Stimulated activated CD4-positive, alpha-beta T cell treated with anti-CD3 and anti-CD28 coated beads, Interleukin-2, amount 100 ng/mL, for 24 hours (primary cell): Measurements from ENCODE around the gene PLBD2.

Experiments used
- DNase-seq, 2 donors: peaks; one replicate each; pipeline ENCODE4 v3.0.0-alpha.2; 2020

PLBD2 gene, protein sequence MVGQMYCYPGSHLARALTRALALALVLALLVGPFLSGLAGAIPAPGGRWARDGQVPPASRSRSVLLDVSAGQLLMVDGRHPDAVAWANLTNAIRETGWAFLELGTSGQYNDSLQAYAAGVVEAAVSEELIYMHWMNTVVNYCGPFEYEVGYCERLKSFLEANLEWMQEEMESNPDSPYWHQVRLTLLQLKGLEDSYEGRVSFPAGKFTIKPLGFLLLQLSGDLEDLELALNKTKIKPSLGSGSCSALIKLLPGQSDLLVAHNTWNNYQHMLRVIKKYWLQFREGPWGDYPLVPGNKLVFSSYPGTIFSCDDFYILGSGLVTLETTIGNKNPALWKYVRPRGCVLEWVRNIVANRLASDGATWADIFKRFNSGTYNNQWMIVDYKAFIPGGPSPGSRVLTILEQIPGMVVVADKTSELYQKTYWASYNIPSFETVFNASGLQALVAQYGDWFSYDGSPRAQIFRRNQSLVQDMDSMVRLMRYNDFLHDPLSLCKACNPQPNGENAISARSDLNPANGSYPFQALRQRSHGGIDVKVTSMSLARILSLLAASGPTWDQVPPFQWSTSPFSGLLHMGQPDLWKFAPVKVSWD

DNA sequence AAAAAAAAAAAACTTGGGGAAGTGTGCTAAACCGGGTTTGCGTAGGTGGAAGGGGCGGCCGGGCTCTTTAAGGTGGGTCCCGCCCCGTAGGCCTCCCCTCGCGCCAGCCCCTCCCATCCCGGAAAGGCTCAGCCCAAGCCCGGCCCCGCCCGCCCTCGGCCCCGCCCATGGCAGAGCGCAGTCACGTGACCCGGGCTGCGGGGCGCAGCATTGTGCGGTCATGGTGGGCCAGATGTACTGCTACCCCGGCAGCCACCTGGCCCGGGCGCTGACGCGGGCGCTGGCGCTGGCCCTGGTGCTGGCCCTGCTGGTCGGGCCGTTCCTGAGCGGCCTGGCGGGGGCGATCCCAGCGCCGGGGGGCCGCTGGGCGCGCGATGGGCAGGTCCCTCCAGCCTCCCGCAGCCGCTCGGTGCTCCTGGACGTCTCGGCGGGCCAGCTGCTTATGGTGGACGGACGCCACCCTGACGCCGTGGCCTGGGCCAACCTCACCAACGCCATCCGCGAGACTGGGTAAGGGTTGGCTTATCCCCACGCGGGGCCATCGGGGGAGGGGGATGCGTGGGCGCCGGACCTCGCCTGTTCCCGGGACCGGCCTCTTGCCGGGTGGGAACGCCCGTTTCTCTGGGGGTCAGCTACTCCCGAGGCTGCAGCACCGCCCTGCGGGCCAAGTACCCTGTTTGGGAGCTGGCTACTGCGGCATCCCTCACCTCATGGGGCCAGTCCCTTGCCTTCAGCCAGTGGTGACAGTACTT is at the start of gene PLBD2:
TSS of gene PLBD2 (plus strand) at position 207 of the 752 bp plus-strand sequence. CDS start at position 221, 14 bp downstream.
- peak; percentile 94 to 95 for DNase-seq

DNA sequence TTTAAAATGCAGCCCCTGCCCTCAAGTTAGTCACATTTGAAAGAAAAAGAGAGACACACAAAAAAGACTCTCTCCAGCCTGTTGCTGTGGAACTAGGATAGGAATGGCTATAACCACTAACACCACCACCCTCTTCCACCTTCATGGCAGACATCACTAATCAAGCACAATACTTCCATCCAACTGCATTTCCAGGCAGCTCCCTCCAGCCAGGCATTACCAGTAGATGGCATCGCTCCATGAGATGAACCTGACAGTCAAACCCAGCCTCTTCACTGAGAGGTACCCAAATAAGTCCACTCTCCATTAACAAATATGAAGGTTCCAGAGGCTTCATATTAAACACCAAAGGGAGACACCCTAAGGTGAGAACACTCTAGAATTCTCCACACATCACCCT is 47.9 kb upstream of the PLBD2 start:
- DNase-seq = no peak

DNA sequence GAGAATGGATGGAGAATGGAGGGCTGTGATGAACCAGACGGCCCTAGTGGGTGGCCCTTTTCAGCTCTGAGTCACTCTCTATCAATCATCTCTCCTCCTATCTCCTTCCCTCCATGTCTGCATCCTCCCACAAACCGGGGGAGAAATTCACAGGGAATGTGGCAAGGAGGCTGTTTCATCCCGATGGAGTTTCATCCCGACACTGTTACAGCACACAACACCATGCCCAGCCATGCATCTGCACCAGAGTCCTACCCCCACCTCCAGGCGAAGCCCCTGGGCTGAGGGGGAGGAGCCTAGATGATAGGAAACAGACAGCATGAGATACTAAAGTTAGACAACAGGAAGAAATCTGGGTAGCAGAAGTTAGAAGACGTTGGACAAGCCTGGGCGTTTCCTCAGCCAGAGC is 44.3 kb upstream of the PLBD2 start:
- no peak for DNase-seq

DNA sequence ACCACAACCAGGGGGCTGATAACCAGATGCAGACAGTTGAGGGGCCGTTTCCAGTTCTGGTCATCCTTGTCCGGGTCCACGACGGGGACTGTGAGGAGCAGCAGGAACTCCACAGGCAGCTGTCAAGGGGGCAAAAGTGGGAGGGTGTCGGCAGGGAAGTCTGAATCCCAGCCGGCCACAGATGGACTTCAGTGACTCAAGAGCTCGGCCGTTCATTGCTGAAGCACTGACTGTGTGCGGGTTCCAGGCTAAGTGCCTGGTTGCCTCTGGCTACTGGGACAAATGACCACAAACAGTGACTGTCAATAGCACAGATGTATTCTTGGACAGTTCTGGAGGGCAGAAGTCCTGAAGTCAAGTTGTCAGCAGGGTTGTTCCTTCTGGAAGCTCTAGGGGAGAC is 43.0 kb upstream of the PLBD2 start:
- no peak for DNase-seq

DNA sequence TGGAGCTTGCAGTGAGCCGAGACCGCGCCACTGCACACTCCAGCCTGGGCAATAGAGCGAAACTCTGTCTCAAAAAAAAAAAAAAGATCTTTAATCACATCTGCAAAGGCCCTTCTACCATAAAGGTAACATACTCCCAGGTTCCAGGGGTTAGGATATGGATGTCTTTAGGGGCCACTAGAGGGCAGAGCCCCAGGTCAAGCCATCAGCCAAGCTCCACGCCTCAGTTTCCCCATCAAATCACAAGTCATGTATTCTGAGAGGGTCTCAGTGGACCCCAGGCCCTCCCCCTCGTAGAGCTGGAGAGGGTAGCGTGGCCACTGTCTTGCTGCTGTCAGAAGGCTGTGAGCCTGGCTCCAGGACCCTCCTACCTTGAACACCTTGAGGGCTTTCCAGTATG is 42.2 kb upstream of the PLBD2 start:
- no peak for DNase-seq

DNA sequence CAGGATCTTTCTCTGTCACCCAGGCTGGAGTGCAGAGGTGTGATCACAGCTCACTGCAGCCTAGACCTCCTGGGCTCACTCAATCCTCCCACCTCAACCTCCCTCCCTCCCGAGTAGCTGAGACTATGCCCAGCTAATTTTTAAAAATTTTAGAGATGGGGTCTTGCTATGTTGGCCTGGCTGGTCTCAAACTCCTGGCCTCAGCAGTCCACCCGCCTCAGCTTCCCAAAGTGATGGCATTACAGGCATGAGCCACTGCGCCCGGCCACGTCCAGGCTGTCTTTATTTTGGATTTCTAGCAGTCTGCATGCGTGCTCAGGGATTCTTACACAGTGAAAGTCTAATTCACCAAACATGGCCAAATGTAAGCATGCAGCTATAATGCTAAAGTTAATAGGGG is 41.3 kb upstream of the PLBD2 start:
- no peak for DNase-seq

DNA sequence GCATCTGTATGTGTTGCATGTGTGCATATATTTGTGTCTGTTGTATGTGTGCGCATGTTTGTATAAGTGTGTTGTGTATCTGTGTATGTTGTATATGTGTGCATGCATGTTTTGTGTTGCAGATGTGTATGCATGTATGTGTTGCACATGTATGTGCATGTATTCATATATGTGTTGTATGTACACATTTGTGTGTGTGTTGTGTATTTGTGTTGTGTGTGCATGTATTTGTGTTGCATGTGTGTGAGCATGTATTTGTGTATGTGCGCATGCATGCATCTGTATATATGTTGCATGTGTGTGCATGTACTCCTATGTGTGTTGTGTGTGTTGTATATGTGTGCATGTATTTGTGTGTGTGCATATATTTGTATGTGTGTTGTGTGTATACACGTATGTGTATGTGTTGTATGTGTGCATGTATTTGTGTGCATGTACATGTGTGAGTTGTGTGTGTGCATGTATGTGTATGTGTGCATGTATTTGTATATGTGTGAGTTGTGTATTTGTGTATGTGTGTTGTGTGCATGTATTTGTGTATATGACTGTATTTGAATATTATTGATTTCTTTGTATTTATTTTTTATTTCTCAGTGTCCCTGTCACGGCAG is 40.2 kb upstream of the PLBD2 start:
- DNase-seq = no peak

DNA sequence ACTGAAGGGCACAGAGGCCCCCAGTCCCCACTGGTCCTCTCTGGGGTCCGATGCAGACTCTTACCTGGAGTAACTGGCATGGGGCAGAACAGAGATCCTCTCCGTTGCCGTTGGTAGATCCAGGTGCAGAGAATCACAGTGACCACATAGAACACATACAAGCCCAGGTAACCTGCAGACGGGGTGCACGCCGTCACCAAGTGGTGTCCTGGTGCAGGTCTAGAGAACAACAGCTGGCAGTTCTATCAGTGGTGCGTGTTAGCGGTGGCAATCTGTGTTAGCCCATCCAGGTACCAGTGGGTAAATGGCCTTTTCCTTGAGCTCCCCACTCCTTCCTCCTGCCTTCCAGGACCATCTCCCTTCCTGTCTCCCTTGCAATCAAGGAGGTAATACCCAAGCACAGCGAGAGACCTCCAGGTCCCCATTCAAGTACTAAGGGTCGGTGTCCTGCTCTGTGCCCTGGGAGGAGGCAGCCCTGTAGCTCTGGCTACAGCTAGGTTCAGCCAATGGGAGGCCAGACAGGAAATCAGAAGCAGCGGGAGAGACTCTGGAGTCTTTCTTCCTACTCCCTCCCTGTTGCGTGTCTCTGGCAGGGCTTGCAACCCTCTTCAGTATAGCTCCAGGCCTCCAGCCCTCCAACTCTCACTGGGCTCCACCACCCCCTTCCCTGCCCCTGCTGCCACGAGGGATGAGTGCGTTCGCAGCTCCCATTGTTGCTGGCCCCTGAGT is 39.3 kb upstream of the PLBD2 start:
- no peak for DNase-seq

DNA sequence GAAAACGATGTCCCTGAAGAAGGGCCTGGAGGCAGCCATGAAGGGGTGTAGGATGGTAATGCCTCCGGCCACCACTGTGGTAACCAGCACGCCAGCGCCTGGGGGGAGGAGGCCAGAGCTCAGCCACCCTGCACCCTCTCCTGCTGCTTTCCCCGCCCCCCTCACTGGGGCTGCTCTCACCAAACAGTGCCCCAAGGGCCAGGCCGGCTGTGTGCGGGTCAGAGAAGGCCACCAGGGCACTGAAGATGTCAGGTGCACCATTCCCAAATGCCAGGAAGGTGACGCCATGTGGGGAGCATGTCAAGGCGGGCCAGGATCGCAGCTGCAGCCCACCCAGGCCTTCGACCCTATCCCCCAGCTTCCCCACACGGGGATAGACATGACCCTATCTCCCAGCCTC is 38.0 kb upstream of the PLBD2 start:
- DNase-seq = no peak

DNA sequence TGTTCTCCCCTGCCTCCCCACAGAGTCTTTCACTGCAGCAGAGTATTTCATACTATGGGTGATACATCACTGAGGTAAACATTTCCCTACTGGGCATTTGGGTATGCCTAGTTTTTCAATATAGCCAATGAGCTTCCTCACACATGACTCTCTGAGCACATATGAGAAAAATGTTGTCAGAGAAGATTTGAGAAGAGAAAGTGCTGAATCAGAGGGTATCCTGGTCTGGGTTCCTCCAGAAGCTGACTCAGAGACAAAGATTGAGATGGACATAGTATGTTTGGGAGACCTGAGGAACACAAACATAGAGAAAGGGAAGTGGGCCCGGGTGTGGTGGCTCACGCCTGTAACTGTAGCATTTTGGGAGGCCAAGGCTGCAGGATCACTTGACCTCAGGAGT is 36.0 kb upstream of the PLBD2 start:
- no peak for DNase-seq

DNA sequence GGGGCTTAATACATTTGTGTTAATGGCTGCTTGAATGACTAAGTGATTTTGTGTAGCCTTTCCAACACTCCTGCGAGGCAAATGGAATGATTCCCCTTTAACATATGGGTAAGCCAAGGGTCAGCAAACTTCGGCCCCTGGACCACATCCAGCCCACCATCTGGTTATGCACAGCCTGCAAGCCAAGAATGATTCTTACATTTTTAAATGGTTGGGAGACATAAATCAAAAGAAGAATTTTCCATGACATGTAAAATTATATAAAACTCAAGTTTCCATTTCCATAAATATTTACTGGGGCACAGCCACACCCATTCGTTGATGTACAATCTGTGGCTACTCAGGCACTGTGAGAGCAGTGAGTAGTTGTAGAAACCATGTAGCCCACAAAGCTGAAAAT is 32.5 kb upstream of the PLBD2 start:
- DNase-seq = no peak

DNA sequence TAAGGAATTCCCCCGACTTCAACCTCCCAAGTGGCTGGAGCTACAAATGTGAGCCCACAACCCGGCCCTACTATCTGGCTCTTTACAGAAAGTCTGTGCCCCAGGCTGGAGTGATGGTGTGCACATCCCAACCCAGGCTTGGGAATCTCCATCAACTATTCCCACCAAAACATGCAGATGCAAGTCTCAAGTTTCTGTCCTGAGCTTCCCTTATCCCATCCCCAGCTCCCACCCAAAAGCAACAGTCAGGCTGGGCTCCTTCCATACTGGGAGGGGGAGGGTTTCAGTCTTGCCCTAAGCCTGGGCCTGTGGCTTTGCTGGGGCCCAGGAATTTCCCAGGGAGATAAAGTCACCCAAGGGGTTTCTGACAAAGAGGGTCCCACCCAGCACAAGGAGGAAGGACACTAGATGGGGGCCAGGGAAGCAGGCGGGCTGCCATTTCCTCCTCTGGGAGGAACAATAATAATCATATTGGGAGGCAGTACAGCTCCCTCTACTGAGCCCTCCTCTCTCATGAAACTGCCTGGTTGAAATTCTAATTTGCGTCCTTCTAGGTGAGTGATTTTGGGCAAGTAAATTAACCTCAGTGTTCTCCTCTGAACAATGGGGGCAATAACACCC is 31.5 kb upstream of the PLBD2 start:
- no peak for DNase-seq

DNA sequence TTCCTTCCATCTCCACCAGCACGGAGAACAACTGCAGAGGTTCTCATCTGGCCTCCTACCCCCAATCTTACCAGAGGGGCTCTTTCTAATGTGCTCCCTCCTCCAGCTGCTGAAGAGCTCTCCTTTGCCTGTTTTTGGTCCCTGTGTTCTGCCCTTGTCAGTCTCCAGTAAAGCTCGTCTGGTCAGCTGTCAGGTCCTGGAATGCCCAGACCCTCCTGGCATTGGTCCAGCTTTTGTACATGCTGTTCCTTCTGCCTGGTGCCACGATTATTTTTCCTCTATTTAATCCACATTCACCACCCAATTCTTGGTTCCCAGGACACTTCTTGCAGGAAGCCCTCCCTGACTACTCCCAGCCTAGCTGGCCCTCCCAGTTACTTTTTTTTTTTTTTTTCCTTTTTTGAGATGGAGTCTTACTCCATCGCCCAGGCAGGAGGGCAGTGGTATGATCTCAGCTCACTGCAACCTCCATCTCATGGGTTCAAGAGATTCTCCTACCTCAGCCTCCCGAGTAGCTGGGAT is 30.0 kb upstream of the PLBD2 start:
- no peak for DNase-seq

DNA sequence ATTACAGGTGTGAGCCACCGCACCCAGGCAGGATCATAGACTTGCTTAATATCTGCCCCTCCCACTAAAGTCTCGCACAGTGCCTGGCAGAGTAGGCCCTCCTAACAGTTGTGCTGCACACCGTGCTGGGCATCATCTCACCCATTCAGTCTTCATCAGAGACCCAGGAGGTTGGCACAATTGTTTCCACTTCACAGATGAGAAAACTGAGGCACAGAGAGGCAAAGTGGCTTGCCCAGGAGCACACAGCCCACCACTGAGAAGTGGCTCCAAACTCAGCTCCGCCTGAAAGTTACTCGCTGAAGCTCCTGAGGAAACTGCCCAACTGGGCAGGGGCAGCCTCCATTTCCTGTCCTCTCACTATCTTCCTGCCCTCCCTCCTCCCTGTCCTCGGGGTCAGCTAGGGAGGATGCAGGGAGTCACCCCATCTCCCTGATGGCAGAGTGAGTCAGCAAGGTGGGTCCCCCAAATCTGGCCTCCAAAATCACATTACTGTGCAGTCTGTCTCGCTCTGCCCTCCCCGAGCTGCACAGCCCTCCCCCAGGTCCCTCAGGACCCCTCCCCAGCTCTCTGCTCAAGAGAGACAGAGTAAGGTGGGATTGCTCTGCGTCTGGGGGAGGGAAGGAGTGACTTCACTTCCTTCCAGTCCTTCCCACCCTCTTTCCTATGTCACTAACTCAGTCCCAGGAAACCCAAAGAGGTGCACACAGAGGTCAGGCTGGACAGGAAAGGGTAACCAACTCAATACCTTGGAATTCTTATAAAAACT is 29.2 kb upstream of the PLBD2 start:
- DNase-seq = no peak

DNA sequence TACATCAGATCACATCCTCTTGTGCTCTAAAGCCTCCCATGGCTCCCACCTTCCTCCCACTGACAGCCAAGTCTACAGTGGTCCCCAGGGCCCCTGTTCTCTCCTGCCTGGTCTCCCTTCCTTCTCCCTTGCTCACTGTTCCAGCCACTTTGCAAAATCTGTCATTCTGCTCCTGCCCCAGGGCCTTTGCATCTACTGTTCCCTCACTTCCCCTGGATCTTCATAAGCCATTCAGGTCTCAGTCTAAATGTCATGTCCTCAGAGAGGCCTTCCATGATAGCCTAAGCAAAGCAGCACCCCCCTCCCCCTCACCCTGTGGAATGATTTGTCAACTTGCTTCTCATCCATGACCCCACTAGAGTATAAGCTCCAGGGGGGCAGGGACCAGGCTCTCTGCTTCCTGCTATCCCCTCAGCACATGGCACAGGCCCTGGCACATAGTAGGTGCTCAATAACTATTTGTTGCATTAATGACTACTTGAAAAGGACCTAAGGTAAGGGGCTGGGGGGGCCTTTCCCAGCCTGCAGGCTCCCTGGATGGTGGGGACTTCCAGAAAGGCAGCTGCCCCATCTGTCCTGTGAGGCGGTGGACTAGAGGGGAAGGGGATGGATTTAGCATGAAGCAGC is 28.5 kb upstream of the PLBD2 start:
- no peak for DNase-seq

DNA sequence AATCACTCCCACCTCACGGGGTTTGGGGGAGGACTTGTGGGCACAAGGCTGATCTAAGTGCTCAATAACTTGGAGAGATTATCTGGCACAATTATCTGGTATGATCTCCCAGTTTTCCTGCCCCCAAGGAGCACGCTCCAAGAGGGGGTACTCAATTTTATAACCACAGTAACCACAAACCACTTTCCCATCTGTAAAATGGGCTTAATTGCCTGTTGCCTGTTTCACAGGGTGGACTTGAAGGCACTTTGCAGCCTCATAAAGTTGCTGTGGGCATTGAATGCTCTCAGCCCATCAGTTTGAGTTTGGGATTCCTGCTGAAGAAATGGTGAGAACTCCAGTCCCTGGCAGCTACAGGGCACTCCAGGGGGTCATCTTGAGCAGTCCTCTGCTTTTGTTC is 27.9 kb upstream of the PLBD2 start:
- no peak for DNase-seq

DNA sequence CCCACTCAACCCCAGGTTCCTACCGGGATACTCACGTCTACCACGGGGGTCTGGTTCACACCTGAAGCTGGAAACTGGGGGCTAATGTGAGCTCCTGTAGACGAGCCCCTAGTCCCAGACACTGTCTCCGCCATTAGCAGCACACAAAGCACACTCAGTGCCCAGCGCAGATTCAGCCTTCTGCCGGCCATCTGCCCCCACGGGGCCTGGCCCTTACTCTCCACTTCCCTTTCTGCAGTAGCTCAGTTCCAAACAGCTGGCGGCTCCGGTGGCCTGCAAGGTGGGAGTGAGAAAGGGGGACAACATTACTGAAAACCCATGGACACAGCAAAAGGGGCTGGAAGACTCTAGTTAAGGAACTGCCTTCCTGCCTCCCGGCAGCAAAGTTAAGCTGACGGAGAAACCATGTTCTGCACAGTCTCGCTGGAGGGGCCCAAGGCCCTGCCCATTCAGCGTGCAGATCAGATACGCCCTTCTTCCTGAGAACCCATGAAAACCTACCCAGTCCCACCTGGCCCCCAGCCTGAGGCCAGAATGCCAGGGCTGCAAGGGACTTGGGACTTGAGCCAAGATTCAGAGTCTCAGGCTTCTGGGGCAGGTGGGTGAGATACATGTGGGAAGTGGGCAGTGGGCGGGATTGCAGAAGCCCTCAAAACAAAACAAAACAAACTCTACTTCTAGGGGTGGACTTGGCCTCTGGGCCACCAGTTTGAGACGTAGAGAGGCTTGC is 25.5 kb upstream of the PLBD2 start:
- DNase-seq = no peak

DNA sequence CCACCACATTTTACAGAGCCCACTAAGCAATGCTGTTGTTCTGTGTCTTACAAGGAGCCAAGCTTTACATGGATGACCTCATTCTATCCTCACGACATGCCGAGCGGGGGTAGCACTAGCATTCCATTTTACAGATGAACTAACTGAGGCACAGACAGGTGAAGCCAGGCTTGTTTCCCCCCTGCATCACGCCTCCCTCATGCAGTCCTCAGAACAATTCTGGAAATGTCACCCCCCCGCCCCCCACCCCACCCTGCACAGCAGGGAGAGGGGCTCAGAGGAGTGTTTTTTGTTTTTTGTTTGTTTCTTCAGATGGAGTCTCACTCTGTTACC is 25.0 kb upstream of the PLBD2 start:
- no peak for DNase-seq

DNA sequence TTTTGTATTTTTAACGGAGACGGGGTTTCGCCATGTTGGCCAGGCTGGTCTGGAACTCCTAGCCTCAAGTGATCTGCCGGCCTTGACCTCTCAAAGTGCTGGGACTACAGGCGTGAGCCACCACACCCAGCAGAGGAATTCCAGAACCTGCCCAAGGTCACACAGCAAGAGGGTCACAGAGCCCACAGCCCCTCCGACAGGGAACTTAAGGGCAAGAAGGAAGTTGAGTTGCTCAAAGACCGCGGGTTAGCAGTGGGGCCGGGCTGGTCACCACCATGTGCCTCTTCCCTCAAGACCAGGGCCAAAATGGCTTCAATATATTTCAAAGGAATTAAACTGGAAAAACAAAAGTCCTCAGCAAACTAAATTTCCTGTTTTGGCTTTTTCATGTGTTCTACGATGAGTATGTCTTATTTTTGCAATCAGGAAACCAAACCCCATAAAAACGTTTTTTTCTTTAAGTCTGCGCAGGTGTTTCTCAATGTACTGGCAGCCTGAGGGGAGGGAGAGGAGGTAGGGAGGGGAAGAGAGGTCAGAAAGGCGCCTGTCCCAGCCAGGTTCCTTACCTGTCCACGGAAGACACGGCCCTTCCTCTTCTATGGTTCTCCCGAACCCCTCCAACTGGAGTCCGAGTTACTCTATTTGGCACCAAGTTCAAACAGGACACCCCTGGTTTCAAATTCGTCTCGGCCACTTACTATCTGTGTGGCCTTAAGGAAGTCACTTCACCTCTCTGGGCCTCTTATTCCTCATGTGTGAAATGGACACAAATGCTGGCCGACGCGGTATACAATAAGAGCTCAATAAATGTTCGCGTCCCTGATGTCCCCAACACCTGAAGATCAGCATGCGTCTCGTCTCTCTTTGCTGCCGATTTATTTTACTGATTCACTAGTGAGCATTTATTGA is 24.3 kb upstream of the PLBD2 start:
- peak in 1 of 2 donors; percentile 11 for DNase-seq
